T-helper 9 cell (primary cell): ENCODE data around the gene PPP4C.
"Not testable (repeated sequence)": the region's sequence is repeated elsewhere in the genome, so short reads cannot be mapped to it uniquely, and the experiment has no call there.

Experiments used
- DNase-seq: peaks from one replicate; pipeline ENCODE4 v3.0.0-alpha.2; 2020

PPP4C gene

GRCh38 chr16:30104090-30104489 is 28.3 kb downstream of the PPP4C start:
- DNase-seq: no peak

GRCh38 chr16:30104492-30104891 is 28.7 kb downstream of the PPP4C start:
- DNase-seq: no peak

- DNase-seq: no peak
These were observed 32.5 kb downstream of the PPP4C start for GRCh38 chr16:30108059-30108850.

GRCh38 chr16:30110661-30111060 is 34.9 kb downstream of the PPP4C start:
- DNase-seq: no peak

GRCh38 chr16:30112197-30113030 is 36.6 kb downstream of the PPP4C start:
- DNase-seq: peak; percentile 52

GRCh38 chr16:30113031-30113710 is 37.4 kb downstream of the PPP4C start, which contains the start of gene GDPD3:
Gene GDPD3 (minus strand): TSS chr16:30113537. CDS start chr16:30113478, 59 bp downstream.
- DNase-seq: no peak

GRCh38 chr16:30113711-30114333 is 38.0 kb downstream of the PPP4C start:
- DNase-seq: no peak

GRCh38 chr16:30114411-30114810 is 38.6 kb downstream of the PPP4C start:
- no peak for DNase-seq

GRCh38 chr16:30114833-30115232 is 39.0 kb downstream of the PPP4C start:
- not testable (repeated sequence) for DNase-seq

- no peak for DNase-seq
These were observed 39.4 kb downstream of the PPP4C start for GRCh38 chr16:30115238-30115637.

- DNase-seq: no peak
These were observed 40.8 kb downstream of the PPP4C start for GRCh38 chr16:30116291-30117207.

- DNase-seq: no peak
These were observed 42.0 kb downstream of the PPP4C start for GRCh38 chr16:30117768-30118167.

GRCh38 chr16:30119428-30119827 is 43.6 kb downstream of the PPP4C start:
- no peak for DNase-seq

- no peak for DNase-seq
These were observed 44.7 kb downstream of the PPP4C start for GRCh38 chr16:30120340-30121105.

GRCh38 chr16:30121741-30122571 is 46.2 kb downstream of the PPP4C start:
- DNase-seq: no peak

- peak; percentile 6 for DNase-seq
These were observed 46.9 kb downstream of the PPP4C start for GRCh38 chr16:30122604-30123160.

GRCh38 chr16:30124985-30125379 is 49.2 kb downstream of the PPP4C start:
- no peak for DNase-seq

- DNase-seq: not testable (repeated sequence)
These were observed 49.9 kb downstream of the PPP4C start for GRCh38 chr16:30125690-30126089.

- DNase-seq: no peak
These were observed 52.2 kb downstream of the PPP4C start for GRCh38 chr16:30127993-30128392.
